PC-3 (cell line): ENCODE measurements around the gene UBTF.

Source experiments
- CTCF ChIP-seq: fragments of 300-600 bp; sonication (generic); conservative IDR thresholded peaks from 2 replicates; pipeline ENCODE4 v1.5.1; 2017; ENCODE audit warnings: antibody characterized with exemption, low read depth, mild to moderate bottlenecking, low read length
- EZH2 ChIP-seq: fragments of 300-600 bp; sonication (generic); IDR thresholded peaks from one replicate; pipeline ENCODE4 v1.6.1; 2017; ENCODE audit warnings: antibody characterized with exemption, mild to moderate bottlenecking, low read length; ENCODE audit not compliant: unreplicated experiment
- EZH2phosphoT487 ChIP-seq: fragments of 300-600 bp; sonication (generic); IDR thresholded peaks from 2 replicates; pipeline ENCODE4 v1.6.1; 2018; ENCODE audit warnings: mild to moderate bottlenecking, antibody characterized with exemption, low read length, borderline replicate concordance

GRCh38 chr17:44267165-44267455, 47.6 kb upstream of the UBTF start:
- TF ChIP-seq CTCF (no peak), EZH2 (no peak), EZH2phosphoT487 (no peak)
